H1 (cell line): ENCODE results near the gene SERPINB11. TPM values are rescaled to one million over a fixed set of nuclear protein-coding genes. Genes with fewer than 3 reads are reported as not detected.

Source experiments
- CTCF ChIA-PET: fragments of 300-600 bp; sonication (Branson Sonifier 250); formaldehyde crosslinking; loops from one replicate; lab custom pipeline; 2021; ENCODE audit not compliant: partially characterized antibody; lab: Charles Lee
- POLR2A ChIA-PET: fragments of 300-600 bp; sonication (Branson Sonifier 250); formaldehyde crosslinking; loops from one replicate; lab custom pipeline; 2021; ENCODE audit warnings: inconsistent platforms; ENCODE audit not compliant: partially characterized antibody; lab: Charles Lee
- DNase-seq, 2 experiments: peaks; one replicate each; pipeline versions ENCODE4 v3.0.0 to v3.0.0-alpha.2; 2010 to 2022; ENCODE audit warnings: low spot score in 2 of 2, low read depth in 1 of 2, mixed read lengths in 1 of 2
- FAIRE-seq: peaks from 2 replicates; lab custom pipeline; 2011; peaks lifted over from hg19 to GRCh38; lab: Jason Lieb, UNC
- H2AFZ ChIP-seq: 2 replicates; pipeline ENCODE4 v1.8.1; 2012; ENCODE audit warnings: low read length, inconsistent platforms
- H2AK5ac ChIP-seq: 2 replicates; pipeline ENCODE4 v1.6.1; 2013; ENCODE audit warnings: low read depth, low read length
- H2BK120ac ChIP-seq: replicated peaks from 2 replicates; pipeline ENCODE3; 2013; ENCODE audit warnings: low read depth, low read length, inconsistent platforms
- H2BK12ac ChIP-seq: 2 replicates; pipeline ENCODE4 v1.6.1; 2013; ENCODE audit warnings: low read depth, low read length
- H2BK15ac ChIP-seq: 2 replicates; pipeline ENCODE4 v1.6.1; 2013; ENCODE audit warnings: low read length
- H2BK20ac ChIP-seq: 2 replicates; pipeline ENCODE4 v1.6.1; 2013; ENCODE audit warnings: low read length
- H2BK5ac ChIP-seq: 2 replicates; pipeline ENCODE4 v1.6.1; 2013; ENCODE audit warnings: low read depth, low read length
- H3K14ac ChIP-seq: 2 replicates; pipeline ENCODE4 v1.6.1; 2013; ENCODE audit warnings: inconsistent platforms; ENCODE audit not compliant: insufficient read length
- H3K18ac ChIP-seq: 2 replicates; pipeline ENCODE4 v1.6.1; 2013; ENCODE audit warnings: low read length; ENCODE audit errors: extremely low read depth
- H3K23ac ChIP-seq: 2 replicates; pipeline ENCODE4 v1.6.1; 2013; ENCODE audit warnings: inconsistent platforms; ENCODE audit not compliant: insufficient read length
- H3K23me2 ChIP-seq: 2 replicates; pipeline ENCODE4 v1.6.1; 2013; ENCODE audit warnings: low read depth, low read length
- H3K27ac ChIP-seq: 2 replicates; pipeline ENCODE4 v1.6.1; 2011; ENCODE audit warnings: low read depth, low read length, inconsistent platforms
- H3K27me3 ChIP-seq, 4 experiments: replicated peaks in 1 of 4; 1 replicate in 1 of 4; 2 replicates in 3 of 4; pipeline versions ENCODE4 v1.6.1 to v1.8.1; 2011 to 2013; ENCODE audit warnings: low read length in 3 of 4, mild to moderate bottlenecking in 3 of 4, inconsistent platforms in 2 of 4, mixed read lengths in 2 of 4, moderate library complexity in 1 of 4; ENCODE audit not compliant: control insufficient read depth in 3 of 4, insufficient read depth in 3 of 4; ENCODE audit errors: extremely low read depth in 1 of 4
- H3K36me3 ChIP-seq, 4 experiments: 2 replicates each; pipeline versions ENCODE4 v1.6.1 to v1.8.1; 2011 to 2013; ENCODE audit warnings: mild to moderate bottlenecking in 4 of 4, low read length in 3 of 4, moderate library complexity in 2 of 4, control low read depth in 1 of 4, inconsistent platforms in 1 of 4; ENCODE audit not compliant: insufficient read depth in 4 of 4, control insufficient read depth in 2 of 4
- H3K4ac ChIP-seq: replicated peaks from 2 replicates; pipeline ENCODE3; 2013; ENCODE audit warnings: low read length, low read depth, mixed read lengths, inconsistent platforms; ENCODE audit not compliant: insufficient read length
- H3K4me1 ChIP-seq, 4 experiments: replicated peaks in 1 of 4; 1 replicate in 1 of 4; 2 replicates in 3 of 4; pipeline versions ENCODE4 v1.6.1 to v1.8.1; 2011 to 2013; ENCODE audit warnings: low read length in 3 of 4, inconsistent platforms in 2 of 4, mixed read lengths in 1 of 4; ENCODE audit not compliant: insufficient read depth in 4 of 4, control insufficient read depth in 3 of 4
- H3K4me2 ChIP-seq, 2 experiments: 2 replicates each; pipeline versions ENCODE4 v1.6.1 to v1.8.1; 2011 to 2013; ENCODE audit warnings: low read depth in 2 of 2, low read length in 2 of 2, control low read depth in 1 of 2, inconsistent platforms in 1 of 2, mild to moderate bottlenecking in 1 of 2; ENCODE audit not compliant: insufficient read depth in 1 of 2
- H3K4me3 ChIP-seq, 4 experiments: fragments of 200-600, 300-600 bp in 1 of 4; sonication (generic), shearing (Covaris generic), sonication (Bioruptor Twin) in 1 of 4; 2 replicates each; pipeline versions ENCODE4 v1.5.1 to v1.8.1; 2011 to 2016; ENCODE audit warnings: low read length in 4 of 4, low read depth in 3 of 4, control low read depth in 2 of 4, inconsistent platforms in 2 of 4, mild to moderate bottlenecking in 2 of 4, mixed read lengths in 1 of 4, moderate library complexity in 1 of 4; ENCODE audit not compliant: insufficient read depth in 2 of 4; ENCODE audit errors: extremely low read depth in 1 of 4
- H3K56ac ChIP-seq: replicated peaks from 2 replicates; pipeline ENCODE3; 2013; ENCODE audit warnings: low read depth, mild to moderate bottlenecking, mixed read lengths, low read length, inconsistent platforms; ENCODE audit not compliant: insufficient read length
- H3K79me1 ChIP-seq: 2 replicates; pipeline ENCODE4 v1.6.1; 2013; ENCODE audit warnings: low read depth, low read length, control low read depth
- H3K79me2 ChIP-seq, 2 experiments: 2 replicates each; pipeline versions ENCODE4 v1.6.1 to v1.8.1; 2012 to 2013; ENCODE audit warnings: low read length in 2 of 2, mild to moderate bottlenecking in 2 of 2, inconsistent platforms in 1 of 2; ENCODE audit not compliant: insufficient read depth in 2 of 2, control insufficient read depth in 1 of 2
- H3K9ac ChIP-seq, 4 experiments: replicated peaks in 1 of 4; 1 replicate in 1 of 4; 2 replicates in 3 of 4; pipeline versions ENCODE4 v1.6.1 to v1.8.1; 2011 to 2013; ENCODE audit warnings: low read depth in 3 of 4, low read length in 3 of 4, control low read depth in 2 of 4, mild to moderate bottlenecking in 2 of 4, moderate library complexity in 2 of 4, inconsistent platforms in 1 of 4; ENCODE audit errors: extremely low read depth in 1 of 4
- H3K9me3 ChIP-seq, 2 experiments: 2 replicates each; pipeline versions ENCODE4 v1.6.1 to v1.8.1; 2012 to 2013; ENCODE audit warnings: mild to moderate bottlenecking in 2 of 2, moderate library complexity in 2 of 2, control low read depth in 1 of 2, inconsistent platforms in 1 of 2, low read depth in 1 of 2, low read length in 1 of 2, mixed read lengths in 1 of 2; ENCODE audit not compliant: insufficient read depth in 2 of 2
- H4K20me1 ChIP-seq, 2 experiments: replicated peaks in 1 of 2; 2 replicates each; pipeline versions ENCODE3 to v1.8.1; 2011 to 2013; ENCODE audit warnings: inconsistent platforms in 2 of 2, low read length in 2 of 2, mild to moderate bottlenecking in 1 of 2; ENCODE audit not compliant: insufficient read depth in 2 of 2, control insufficient read depth in 1 of 2
- H4K5ac ChIP-seq: 2 replicates; pipeline ENCODE4 v1.6.1; 2013; ENCODE audit warnings: low read length, low read depth, mixed read lengths, inconsistent platforms; ENCODE audit not compliant: insufficient read length
- H4K8ac ChIP-seq: 2 replicates; pipeline ENCODE4 v1.8.0; 2013; ENCODE audit warnings: mild to moderate bottlenecking, moderate library complexity, low read length, inconsistent platforms; ENCODE audit not compliant: insufficient read depth; ENCODE audit errors: extremely low read depth
- H4K91ac ChIP-seq: replicated peaks from 2 replicates; pipeline ENCODE3; 2013; ENCODE audit warnings: low read length, mixed read lengths, inconsistent platforms; ENCODE audit not compliant: insufficient read length
- CBX5 ChIP-seq: fragments of 300-800, 300-1000 bp; sonication (generic); IDR thresholded peaks from 2 replicates; pipeline ENCODE4 v1.7.1; 2016; ENCODE audit warnings: antibody characterized with exemption, low read length, low read depth
- CBX8 ChIP-seq: fragments of 300-800, 300-1000 bp; sonication (generic); IDR thresholded peaks from 2 replicates; pipeline ENCODE4 v1.7.1; 2016; ENCODE audit warnings: low read depth, low read length, borderline replicate concordance
- MAX ChIP-seq: IDR thresholded peaks from 2 replicates; pipeline ENCODE4 v1.6.1; 2012; ENCODE audit warnings: inconsistent platforms
- POU5F1 ChIP-seq: IDR thresholded peaks from 2 replicates; pipeline ENCODE4 v1.6.1; 2011; ENCODE audit warnings: low read depth, mild to moderate bottlenecking, low read length, moderate library complexity
- RAD21 ChIP-seq, 2 experiments: IDR thresholded peaks in 1 of 2; conservative IDR thresholded peaks in 1 of 2; 2 replicates each; pipeline ENCODE4 v1.6.1; 2011; ENCODE audit warnings: low read depth in 2 of 2, low read length in 2 of 2, improper control_type of control experiment in 1 of 2, inconsistent platforms in 1 of 2, mild to moderate bottlenecking in 1 of 2, moderate library complexity in 1 of 2
- WGBS, 2 experiments: shearing (Covaris generic) in 1 of 2; methylation state at CpG; one replicate each; pipeline versions ENCODE4 v1.1.6 to v1.1.7; 2013 to 2015; ENCODE audit warnings: low lambda C conversion rate in 2 of 2, mixed read lengths in 2 of 2, inconsistent platforms in 1 of 2, low coverage in 1 of 2, missing lambda C conversion rate in 1 of 2; ENCODE audit not compliant: insufficient replicate concordance in 2 of 2, insufficient coverage in 1 of 2, insufficient read length in 1 of 2; ENCODE audit errors: extremely low coverage in 1 of 2, missing lambda C conversion rate in 1 of 2; 5-methylcytosine and 5-hydroxymethylcytosine counted together
- polyA plus RNA-seq, 7 experiments: library from polyadenylated mRNA; depleted of rRNA in 3 of 7; stranded (reverse) in 5 of 7; unstranded in 2 of 7; fragments of >200 nt in 5 of 7; fragments of 200-250 nt in 2 of 7; gene quantifications; 1 replicate in 5 of 7; 2 replicates in 1 of 7; 4 replicates in 1 of 7; pipeline versions ENCODE4 v1.2.1 to v1.2.3, GENCODE V29; 2011 to 2013; ENCODE audit warnings: missing spikeins in 2 of 7, mixed read lengths in 2 of 7
- total RNA-seq: library from RNA; stranded (reverse); fragmentation: NEBNext Ultra II Directional; extraction: Animal tissue kit (Norgen Biotek cat#: 25700); gene quantifications from 2 replicates; pipeline ENCODE4 v1.2.1, GENCODE V29; 2021
- TF ChIP-seq, protein P1 (sequence below), 3 experiments: IDR thresholded peaks; 1 replicate in 2 of 3; 2 replicates in 1 of 3; pipeline versions ENCODE4 v1.5.1 to v1.6.1; 2011; ENCODE audit warnings: low read length in 3 of 3, mild to moderate bottlenecking in 3 of 3, inconsistent platforms in 2 of 3, low read depth in 1 of 3, moderate library complexity in 1 of 3; ENCODE audit not compliant: insufficient read depth in 1 of 3; ENCODE audit errors: control extremely low read depth in 1 of 3

SERPINB11 gene
- total and polyA plus RNA-seq, 2 of the 8 experiments (the other 6 are each of a cell fraction or from before 2014, with no cell fraction given): not detected

- Histone ChIP-seq H4K5ac (no peak overlapping the region), H3K4ac (no peak overlapping the region), H3K4me3 (no peak overlapping the region), H3K14ac (no peak overlapping the region), H3K23me2 (no peaks in the 10 kb centered on the region), H3K9me3 (no peaks in the 10 kb centered on the region), H3K79me1 (no peaks in the 10 kb centered on the region), H2BK5ac (no peak overlapping the region), H3K27ac (no peak overlapping the region), H4K91ac (no peak overlapping the region), H4K20me1 (no peaks in the 10 kb centered on the region), H2AFZ (no peak overlapping the region), H2BK120ac (no peak overlapping the region), H3K23ac (no peak overlapping the region), H2AK5ac (no peak overlapping the region), H2BK20ac (no peak overlapping the region), H3K56ac (no peak overlapping the region), H3K4me1 (no peaks in the 10 kb centered on the region), H3K27me3 (no peaks in the 10 kb centered on the region), H2BK12ac (no peak overlapping the region), H3K79me2 (no peaks in the 10 kb centered on the region), H3K18ac (no peak overlapping the region), H3K9ac (no peak overlapping the region), H3K36me3 (no peaks in the 10 kb centered on the region)
- POLR2A ChIA-PET: no interaction called here
- FAIRE-seq (peak; percentile 60), DNase-seq (no peak)
- CTCF ChIA-PET: interaction anchor here (1.1 to 5.7 kb wide), 5 partner anchors 11 to 172 kb away, joined by 3 to 35 read pairs (median 8); no protein-coding TSS in a partner anchor
- WGBS, 2 experiments: 46% methylated on average over 5 of the region's 5 CpGs; no CpG with 5 or more reads in 1 of the 2 experiments
- TF ChIP-seq CBX8: no peak
- TF ChIP-seq, protein P1, sequence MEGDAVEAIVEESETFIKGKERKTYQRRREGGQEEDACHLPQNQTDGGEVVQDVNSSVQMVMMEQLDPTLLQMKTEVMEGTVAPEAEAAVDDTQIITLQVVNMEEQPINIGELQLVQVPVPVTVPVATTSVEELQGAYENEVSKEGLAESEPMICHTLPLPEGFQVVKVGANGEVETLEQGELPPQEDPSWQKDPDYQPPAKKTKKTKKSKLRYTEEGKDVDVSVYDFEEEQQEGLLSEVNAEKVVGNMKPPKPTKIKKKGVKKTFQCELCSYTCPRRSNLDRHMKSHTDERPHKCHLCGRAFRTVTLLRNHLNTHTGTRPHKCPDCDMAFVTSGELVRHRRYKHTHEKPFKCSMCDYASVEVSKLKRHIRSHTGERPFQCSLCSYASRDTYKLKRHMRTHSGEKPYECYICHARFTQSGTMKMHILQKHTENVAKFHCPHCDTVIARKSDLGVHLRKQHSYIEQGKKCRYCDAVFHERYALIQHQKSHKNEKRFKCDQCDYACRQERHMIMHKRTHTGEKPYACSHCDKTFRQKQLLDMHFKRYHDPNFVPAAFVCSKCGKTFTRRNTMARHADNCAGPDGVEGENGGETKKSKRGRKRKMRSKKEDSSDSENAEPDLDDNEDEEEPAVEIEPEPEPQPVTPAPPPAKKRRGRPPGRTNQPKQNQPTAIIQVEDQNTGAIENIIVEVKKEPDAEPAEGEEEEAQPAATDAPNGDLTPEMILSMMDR (IDR thresholded peaks at IDR 0.05; ENCODE audit: control extremely low read depth in 1 of 3, insufficient read depth in 1 of 3, low read depth in 1 of 3, low read length in 3 of 3): peak; percentile 66 to 81 (median 77)
- TF ChIP-seq POU5F1: no peak
- TF ChIP-seq RAD21 (IDR thresholded peaks at IDR 0.05 in 1 of 2, conservative IDR thresholded peaks at IDR 0.05 in 1 of 2; ENCODE audit: low read depth in 2 of 2, low read length in 2 of 2): peak; percentile 74 to 76
- no peak for TF ChIP-seq CBX5
- 0 out of 2 replicates have a peak, but pooled peaks have one; percentile 13 for TF ChIP-seq MAX
- TF ChIP-seq, all 59 proteins: peak for 3
- Histone ChIP-seq H2BK15ac (no peak overlapping the region), H3K4me2 (no peak overlapping the region), H4K8ac (no peak overlapping the region)
These were observed 26.0 kb upstream of the SERPINB11 start for GRCh38 chr18:63676526-63677323.
